Cardiac fibroblast (primary cell): ENCODE data around the gene SYT9.
A peak's percentile ranks its signal among the peaks of the same experiment; 100 is the strongest.

Experiments used
- DNase-seq, 2 donors: peaks; one replicate each; pipeline versions ENCODE4 v3.0.0 to v3.0.0-alpha.2; 2010; ENCODE audit warnings: low read depth in 2 of 2
- H3K4me3 ChIP-seq, 2 donors: replicated peaks in 1 of 2; 1 replicate in 1 of 2; 2 replicates in 1 of 2; pipeline ENCODE4 v1.5.1; 2011; ENCODE audit warnings: low read depth in 2 of 2, low read length in 2 of 2, mild to moderate bottlenecking in 2 of 2, moderate library complexity in 1 of 2
- TF ChIP-seq, protein P1 (sequence below): IDR thresholded peaks from one replicate; pipeline ENCODE4 v1.5.1; 2011; ENCODE audit warnings: low read depth, mild to moderate bottlenecking, low read length, inconsistent platforms

Gene SYT9

DNA sequence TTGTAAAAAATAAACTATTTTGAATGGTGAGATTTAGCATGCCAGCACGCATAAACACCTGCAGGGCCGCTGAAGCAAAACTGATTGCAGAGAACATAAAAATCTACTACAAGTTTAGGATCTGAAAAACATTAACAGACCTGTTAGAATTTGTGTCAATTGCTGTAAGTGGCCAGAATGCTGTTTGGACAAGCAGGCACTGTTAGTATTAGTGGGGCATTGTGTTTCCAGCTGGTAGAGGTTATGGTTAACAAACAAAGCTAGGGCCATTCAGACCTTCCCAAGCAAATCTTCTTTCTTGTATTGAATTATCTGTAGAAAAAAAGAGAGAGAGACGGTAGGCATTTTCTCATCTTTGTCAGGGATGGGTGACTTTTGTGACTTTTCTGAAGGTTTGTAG lies 176.0 kb downstream of the SYT9 start:
- H3K4me3 ChIP-seq = no peak overlapping the region
- TF ChIP-seq, protein P1, sequence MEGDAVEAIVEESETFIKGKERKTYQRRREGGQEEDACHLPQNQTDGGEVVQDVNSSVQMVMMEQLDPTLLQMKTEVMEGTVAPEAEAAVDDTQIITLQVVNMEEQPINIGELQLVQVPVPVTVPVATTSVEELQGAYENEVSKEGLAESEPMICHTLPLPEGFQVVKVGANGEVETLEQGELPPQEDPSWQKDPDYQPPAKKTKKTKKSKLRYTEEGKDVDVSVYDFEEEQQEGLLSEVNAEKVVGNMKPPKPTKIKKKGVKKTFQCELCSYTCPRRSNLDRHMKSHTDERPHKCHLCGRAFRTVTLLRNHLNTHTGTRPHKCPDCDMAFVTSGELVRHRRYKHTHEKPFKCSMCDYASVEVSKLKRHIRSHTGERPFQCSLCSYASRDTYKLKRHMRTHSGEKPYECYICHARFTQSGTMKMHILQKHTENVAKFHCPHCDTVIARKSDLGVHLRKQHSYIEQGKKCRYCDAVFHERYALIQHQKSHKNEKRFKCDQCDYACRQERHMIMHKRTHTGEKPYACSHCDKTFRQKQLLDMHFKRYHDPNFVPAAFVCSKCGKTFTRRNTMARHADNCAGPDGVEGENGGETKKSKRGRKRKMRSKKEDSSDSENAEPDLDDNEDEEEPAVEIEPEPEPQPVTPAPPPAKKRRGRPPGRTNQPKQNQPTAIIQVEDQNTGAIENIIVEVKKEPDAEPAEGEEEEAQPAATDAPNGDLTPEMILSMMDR = no peak
- no peak for DNase-seq

GRCh38 chr11:7428196-7428595 lies 176.5 kb downstream of the SYT9 start:
- TF ChIP-seq, protein P1 = no peak
- no peak overlapping the region for H3K4me3 ChIP-seq
- no peak for DNase-seq

GRCh38 chr11:7430496-7430895 lies 178.8 kb downstream of the SYT9 start:
- H3K4me3 ChIP-seq = no peak overlapping the region
- no peak for DNase-seq
- TF ChIP-seq, protein P1 = no peak

- no peak for DNase-seq
- H3K4me3 ChIP-seq = no peak overlapping the region
- TF ChIP-seq, protein P1 = no peak
Measured at GRCh38 chr11:7435176-7435575, 183.5 kb downstream of the SYT9 start.

- no peak for DNase-seq
- no peak overlapping the region for H3K4me3 ChIP-seq
- TF ChIP-seq, protein P1 = no peak
Measured at GRCh38 chr11:7436146-7436545, 184.4 kb downstream of the SYT9 start.

GRCh38 chr11:7436657-7437056 lies 185.0 kb downstream of the SYT9 start:
- no peak for DNase-seq
- TF ChIP-seq, protein P1 = no peak
- H3K4me3 ChIP-seq = no peak overlapping the region

- TF ChIP-seq, protein P1 = no peak
- peak in 1 of 2 donors; percentile 3 for DNase-seq
- H3K4me3 ChIP-seq = no peak overlapping the region
Measured at GRCh38 chr11:7437696-7438095, 186.0 kb downstream of the SYT9 start.
